Aorta (tissue), 5 donors: ENCODE data around the gene CACNB4. TPM values are rescaled to one million over a fixed set of nuclear protein-coding genes. Genes with fewer than 3 reads are reported as not detected.
A peak's percentile ranks its signal among the peaks of the same experiment; 100 is the strongest.

ENCODE experiments used
- ATAC-seq: fragments of 200-7000 bp; cut with Tn5 transposase; one replicate; pipeline ENCODE4 v1.9.1; 2022; ENCODE audit warnings: moderate library complexity; ENCODE audit not compliant: low FRiP score
- DNase-seq, 2 donors: peaks; one replicate each; pipeline ENCODE4 v3.0.0-alpha.2; 2020
- H3K27ac ChIP-seq, 2 donors: one replicate each; pipeline ENCODE4 v1.5.1; 2013; ENCODE audit warnings: low read length in 2 of 2, mild to moderate bottlenecking in 2 of 2, moderate library complexity in 2 of 2, control low read depth in 1 of 2, inconsistent platforms in 1 of 2, low read depth in 1 of 2
- H3K27me3 ChIP-seq, 2 donors: one replicate each; pipeline ENCODE4 v1.6.1; 2013; ENCODE audit warnings: control low read depth in 1 of 2, low read length in 1 of 2, mild to moderate bottlenecking in 1 of 2, moderate library complexity in 1 of 2; ENCODE audit not compliant: insufficient read depth in 2 of 2, control insufficient read depth in 1 of 2
- H3K36me3 ChIP-seq, 2 donors: one replicate each; pipeline ENCODE4 v1.6.1; 2013; ENCODE audit warnings: control low read depth in 1 of 2, low read length in 1 of 2, mild to moderate bottlenecking in 1 of 2; ENCODE audit not compliant: insufficient read depth in 2 of 2, control insufficient read depth in 1 of 2
- H3K4me1 ChIP-seq, 2 donors: one replicate each; pipeline ENCODE4 v1.6.1; 2013; ENCODE audit warnings: low read length in 2 of 2, control low read depth in 1 of 2, mild to moderate bottlenecking in 1 of 2, moderate library complexity in 1 of 2; ENCODE audit not compliant: insufficient read depth in 2 of 2, control insufficient read depth in 1 of 2
- H3K4me3 ChIP-seq, 2 donors: one replicate each; pipeline ENCODE4 v1.5.1; 2013; ENCODE audit warnings: low read length in 2 of 2, control low read depth in 1 of 2, mild to moderate bottlenecking in 1 of 2
- H3K9me3 ChIP-seq: one replicate; pipeline ENCODE4 v1.6.1; 2013; ENCODE audit warnings: mild to moderate bottlenecking, low read length; ENCODE audit not compliant: control insufficient read depth
- WGBS, 2 donors: extraction: QIAGEN DNeasy Blood & Tissue Kit; methylation state at CpG; one replicate each; pipeline ENCODE4 v1.1.7; 2013; 5-methylcytosine and 5-hydroxymethylcytosine counted together
- intact Hi-C, 2 donors: fragments of 100-400 bp; cut with DNase I; formaldehyde crosslinking; loops; one replicate each; pipeline versions ENCODE4 v1.14.2 to v1.15.0; 2022
- polyA plus RNA-seq, 2 donors: library from polyadenylated mRNA; stranded (reverse); fragments of 200-250 nt; gene quantifications; one replicate each; pipeline ENCODE4 v1.2.3, GENCODE V29; 2013
- total RNA-seq, 2 donors: library from RNA; stranded (reverse); fragmentation: NEBNext Ultra II Directional; extraction: Animal tissue kit (Norgen Biotek cat#: 25700); gene quantifications; one replicate each; pipeline ENCODE4 v1.2.1, GENCODE V29; 2021
- donor health status: healthy with polysubstance abuse.
- donor health status: Bipolar disorder and iron deficiency.
- donor health status: DM: no; HTN: no; CAD: no.
- donor health status: DM: no; HTN: no; CAD: no.
- donor health status: DM: yes; HTN: yes; CAD: no.

The CACNB4 gene
- total and polyA plus RNA-seq, 4 donors = 1.2 to 14.3 (median 3.2) TPM

DNA sequence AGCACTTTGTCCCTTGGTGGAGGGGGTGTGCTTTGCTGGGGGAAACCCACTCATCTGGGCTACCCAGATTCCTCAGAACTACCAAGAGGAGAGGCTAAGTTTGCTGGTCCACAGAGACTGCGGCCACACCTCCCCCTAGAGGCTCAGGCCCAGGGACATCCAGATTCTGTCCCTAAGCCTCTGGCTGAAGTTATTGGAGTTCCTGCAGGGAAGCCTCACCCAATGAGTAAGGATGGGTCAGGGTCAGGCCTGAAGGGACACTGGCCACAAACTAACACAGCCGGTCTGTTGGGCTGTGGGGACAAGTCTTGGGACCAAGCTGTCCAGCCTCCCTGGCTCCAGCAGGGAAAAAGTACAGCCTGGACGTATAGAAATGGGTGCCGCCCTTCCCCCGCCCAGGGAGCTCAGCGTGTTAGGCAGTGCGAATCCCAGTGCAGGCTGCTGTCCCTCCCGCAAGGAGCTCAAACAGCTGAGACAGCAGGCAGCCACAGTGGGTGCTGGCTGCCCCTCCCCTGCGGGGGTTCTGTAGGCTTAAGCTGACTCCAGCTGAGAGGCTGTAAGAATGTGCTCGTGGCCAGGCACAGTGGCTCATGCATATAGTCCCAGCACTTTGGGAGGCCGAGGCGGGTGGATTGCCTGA, 183.7 kb downstream of the CACNB4 start:
- H3K9me3 ChIP-seq = no peaks in the 10 kb centered on the region
- intact Hi-C loops = no loop called here
- 93 to 95% methylated on average over 12 of the region's 12 CpGs for WGBS, 2 donors
- H3K27ac ChIP-seq = no peak overlapping the region
- ATAC-seq = no peak
- no peaks in the 10 kb centered on the region for H3K27me3 ChIP-seq
- no peaks in the 10 kb centered on the region for H3K4me1 ChIP-seq
- H3K4me3 ChIP-seq = no peak overlapping the region
- H3K36me3 ChIP-seq = no peaks in the 10 kb centered on the region
- no peak for DNase-seq

DNA sequence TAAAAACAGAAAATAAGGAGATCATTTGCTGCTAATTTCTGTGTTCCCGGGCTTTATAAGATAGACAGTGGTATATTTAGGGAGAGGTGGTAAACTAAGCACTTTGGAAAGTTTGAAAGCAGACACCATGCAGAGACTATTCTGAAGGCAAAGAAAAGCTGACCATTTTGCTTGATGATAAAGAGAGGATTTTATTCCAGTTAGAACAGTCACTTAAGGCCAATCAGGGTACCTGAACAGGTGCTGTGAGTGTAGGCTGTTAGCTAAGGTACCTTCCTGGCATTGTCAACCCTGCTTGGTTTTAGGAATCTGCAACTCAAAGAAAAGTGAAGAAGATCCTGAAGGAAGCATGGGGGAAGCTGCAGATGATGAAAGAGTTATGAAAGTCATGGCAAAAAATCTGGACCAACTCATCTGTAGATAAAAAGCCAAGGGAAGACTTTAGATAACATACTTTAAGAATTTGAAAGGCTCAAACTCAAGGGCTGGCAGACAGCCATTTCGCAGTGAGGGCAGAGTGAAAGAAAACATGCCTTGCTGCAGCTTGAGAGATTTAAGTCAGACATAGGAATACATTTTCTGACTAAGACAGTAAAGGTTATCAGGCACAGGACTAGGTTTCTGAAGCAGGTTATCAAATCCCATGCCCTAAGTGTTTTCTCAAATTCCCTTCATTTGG, 190.5 kb downstream of the CACNB4 start:
- Histone ChIP-seq H3K27me3 (no peaks in the 10 kb centered on the region), H3K4me3 (no peak overlapping the region), H3K4me1 (peaks cover 0 to 3% of the 10 kb centered on the region in 2 donors), H3K27ac (peak overlapping the region in 1 of 2 donors; percentile 35), H3K36me3 (no peaks in the 10 kb centered on the region), H3K9me3 (no peaks in the 10 kb centered on the region)
- intact Hi-C loops = loop anchor here in 1 of 2 donors (10.0 kb wide), 1 partner anchor 46 kb away; no protein-coding TSS in a partner anchor
- WGBS, 2 donors = 57 to 67% methylated on average over 2 of the region's 2 CpGs
- no peak for ATAC-seq
- no peak for DNase-seq

DNA sequence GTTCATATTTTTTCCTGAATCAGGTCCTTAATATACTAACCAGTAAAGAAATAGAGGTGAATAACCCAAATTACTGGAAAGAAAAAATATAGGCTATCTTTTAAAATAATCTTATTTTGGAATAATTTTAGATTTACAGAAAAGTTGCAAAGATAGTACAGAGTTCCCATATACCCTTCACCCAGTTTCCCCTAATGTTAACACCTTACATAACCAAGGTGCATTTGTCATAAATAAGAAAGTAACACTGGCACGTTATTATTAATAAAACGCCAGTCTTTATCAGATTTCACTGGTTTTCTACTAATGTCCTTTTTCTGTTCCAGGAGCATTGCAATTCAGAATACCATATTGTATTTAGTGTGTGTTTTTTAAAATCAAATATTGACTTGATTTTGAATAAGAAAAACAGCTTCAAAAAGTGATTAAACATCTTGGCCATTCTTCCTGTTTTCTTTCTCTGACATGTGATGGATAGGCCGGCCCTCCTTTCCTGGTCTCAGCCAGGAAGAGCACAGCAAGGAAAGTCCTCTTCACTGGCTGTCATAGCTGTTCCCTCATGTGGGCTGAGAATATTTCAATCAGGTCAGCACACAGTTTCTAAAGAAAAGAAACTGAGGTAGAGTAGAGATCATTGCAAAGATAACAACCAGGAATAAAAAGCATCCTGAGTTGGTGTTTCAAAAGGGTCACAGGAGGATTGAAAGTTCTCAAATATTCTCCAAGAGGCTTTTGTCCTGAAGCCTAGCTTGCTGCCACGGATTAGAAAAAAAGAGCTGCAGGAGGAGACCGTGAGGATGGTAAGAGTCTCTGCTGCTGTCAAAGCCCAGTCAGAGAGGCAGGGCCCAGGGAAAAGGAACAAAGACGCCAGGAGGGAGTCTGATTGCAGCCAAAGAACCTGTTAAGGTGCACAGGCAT, 191.3 kb downstream of the CACNB4 start:
- 57 to 61% methylated on average over 6 of the region's 6 CpGs for WGBS, 2 donors
- Histone ChIP-seq H3K4me3 (no peak overlapping the region), H3K36me3 (no peaks in the 10 kb centered on the region), H3K27ac (peak overlapping the region in 1 of 2 donors; percentile 25), H3K4me1 (peaks cover 0 to 3% of the 10 kb centered on the region in 2 donors), H3K27me3 (no peaks in the 10 kb centered on the region), H3K9me3 (no peaks in the 10 kb centered on the region)
- no peak for ATAC-seq
- no peak for DNase-seq
- intact Hi-C loops = loop anchor here in 1 of 2 donors (10.0 kb wide), 1 partner anchor 47 kb away; no protein-coding TSS in a partner anchor

- no peak for ATAC-seq
- no peaks in the 10 kb centered on the region for H3K36me3 ChIP-seq
- H3K27me3 ChIP-seq = no peaks in the 10 kb centered on the region
- H3K4me1 ChIP-seq = peaks cover 0 to 3% of the 10 kb centered on the region in 2 donors
- no peak overlapping the region for H3K27ac ChIP-seq
- H3K4me3 ChIP-seq = no peak overlapping the region
- intact Hi-C loops = loop anchor here in 1 of 2 donors (10.0 kb wide), 1 partner anchor 48 kb away; no protein-coding TSS in a partner anchor
- no peaks in the 10 kb centered on the region for H3K9me3 ChIP-seq
- 94 to 98% methylated on average over 2 of the region's 2 CpGs for WGBS, 2 donors
- no peak for DNase-seq
These were observed 192.2 kb downstream of the CACNB4 start for GRCh38 chr2:151906633-151906998.

GRCh38 chr2:151905963-151906632, 192.7 kb downstream of the CACNB4 start:
- H3K4me3 ChIP-seq = no peak overlapping the region
- no peak overlapping the region for H3K27ac ChIP-seq
- H3K27me3 ChIP-seq = no peaks in the 10 kb centered on the region
- intact Hi-C loops = loop anchor here in 1 of 2 donors (10.0 kb wide), 1 partner anchor 49 kb away; no protein-coding TSS in a partner anchor
- H3K9me3 ChIP-seq = no peaks in the 10 kb centered on the region
- H3K36me3 ChIP-seq = no peaks in the 10 kb centered on the region
- WGBS, 2 donors = 65 to 69% methylated on average over 2 of the region's 2 CpGs
- ATAC-seq (no peak), DNase-seq (no peak)
- H3K4me1 ChIP-seq = peaks cover 0 to 3% of the 10 kb centered on the region in 2 donors

DNA sequence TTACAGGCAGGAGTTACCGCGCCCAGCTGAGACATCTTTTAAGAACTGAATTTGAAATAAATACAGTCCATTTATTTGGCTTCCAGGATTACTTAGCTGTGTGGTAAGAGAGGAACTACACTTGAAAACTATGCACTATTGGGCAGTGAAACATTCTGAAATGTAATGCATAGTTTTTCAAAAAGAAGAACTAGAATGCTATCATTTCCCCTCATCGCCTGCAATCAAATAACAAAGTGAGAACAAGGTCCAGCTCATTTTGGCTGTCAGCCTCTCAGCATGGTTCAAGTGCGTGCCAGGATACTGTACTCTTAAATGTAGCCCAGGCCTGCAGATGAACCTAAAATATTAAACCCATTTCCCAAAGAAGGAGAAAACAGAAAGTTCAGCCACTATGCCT, 194.0 kb downstream of the CACNB4 start:
- no peaks in the 10 kb centered on the region for H3K27me3 ChIP-seq
- no peaks in the 10 kb centered on the region for H3K36me3 ChIP-seq
- WGBS, 2 donors = 40 to 46% methylated on average over 4 of the region's 4 CpGs
- intact Hi-C loops = loop anchor here in 1 of 2 donors (10.0 kb wide), 1 partner anchor 50 kb away; no protein-coding TSS in a partner anchor
- H3K9me3 ChIP-seq = no peaks in the 10 kb centered on the region
- H3K4me1 ChIP-seq = peaks cover 0 to 6% of the 10 kb centered on the region in 2 donors
- DNase-seq (no peak), ATAC-seq (no peak)
- H3K27ac ChIP-seq = no peak overlapping the region
- no peak overlapping the region for H3K4me3 ChIP-seq

- intact Hi-C loops = loop anchor here in 1 of 2 donors (10.0 kb wide), 1 partner anchor 51 kb away; no protein-coding TSS in a partner anchor
- DNase-seq (no peak), ATAC-seq (no peak)
- H3K4me1 ChIP-seq = peaks cover 0 to 6% of the 10 kb centered on the region in 2 donors
- no peak overlapping the region for H3K4me3 ChIP-seq
- no peak overlapping the region for H3K27ac ChIP-seq
- H3K9me3 ChIP-seq = no peaks in the 10 kb centered on the region
- H3K36me3 ChIP-seq = no peaks in the 10 kb centered on the region
- H3K27me3 ChIP-seq = no peaks in the 10 kb centered on the region
- WGBS, 2 donors = 90% methylated on average over 4 of the region's 4 CpGs
These were observed 194.8 kb downstream of the CACNB4 start for GRCh38 chr2:151904021-151904420.

GRCh38 chr2:151902829-151903228, 196.0 kb downstream of the CACNB4 start:
- H3K27me3 ChIP-seq = no peaks in the 10 kb centered on the region
- intact Hi-C loops = loop anchor here in 1 of 2 donors (10.0 kb wide), 1 partner anchor 52 kb away; no protein-coding TSS in a partner anchor
- ATAC-seq = no peak
- no peak overlapping the region for H3K4me3 ChIP-seq
- DNase-seq = no peak
- H3K9me3 ChIP-seq = no peaks in the 10 kb centered on the region
- H3K27ac ChIP-seq = no peak overlapping the region
- peaks cover 0 to 6% of the 10 kb centered on the region in 2 donors for H3K4me1 ChIP-seq
- no peaks in the 10 kb centered on the region for H3K36me3 ChIP-seq
- 20 to 22% methylated on average over 3 of the region's 3 CpGs for WGBS, 2 donors
